ENCODE measurements around the gene IGFBP5.

Gene IGFBP5

DNA sequence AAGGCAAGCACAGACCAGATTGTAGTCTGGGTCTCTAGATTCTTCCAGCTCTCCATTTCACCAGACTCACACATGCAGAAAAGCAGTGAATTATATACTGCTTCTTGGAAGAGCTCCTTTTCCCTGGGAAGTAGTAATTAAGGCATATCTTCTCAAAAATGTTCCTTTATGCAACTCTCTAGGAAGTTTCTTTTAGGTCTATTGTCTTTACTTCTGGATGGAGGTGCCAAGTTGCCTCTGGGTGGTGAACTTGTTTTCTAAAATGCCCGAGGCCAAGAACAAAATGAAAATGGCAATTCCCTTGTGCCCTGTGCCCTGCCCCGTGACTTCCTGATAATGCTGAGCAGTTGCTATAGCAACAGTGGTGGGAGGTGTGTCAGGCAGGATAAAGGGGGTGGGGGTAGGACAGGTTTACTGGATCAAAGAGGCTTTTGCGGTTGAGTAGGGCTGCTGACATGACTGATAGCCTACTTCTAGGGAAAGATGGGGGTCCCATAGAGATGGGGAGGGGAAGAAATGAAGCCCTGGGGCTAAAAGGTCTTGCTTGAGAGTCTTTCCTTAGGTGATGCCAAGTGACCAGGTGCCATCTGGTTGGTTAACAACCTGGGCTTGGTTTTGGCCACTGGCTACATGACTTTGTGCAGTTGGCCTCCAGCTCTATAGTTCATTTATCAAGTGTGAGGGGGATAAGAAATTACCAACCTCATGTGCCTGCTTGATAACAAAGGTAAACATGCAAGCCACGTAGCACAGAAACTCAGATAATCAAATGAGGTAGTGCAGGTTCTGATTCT lies 50.3 kb downstream of the IGFBP5 start:
- no peak for DNase-seq (ENCODE audit: low read depth in 2 of 2)

DNA sequence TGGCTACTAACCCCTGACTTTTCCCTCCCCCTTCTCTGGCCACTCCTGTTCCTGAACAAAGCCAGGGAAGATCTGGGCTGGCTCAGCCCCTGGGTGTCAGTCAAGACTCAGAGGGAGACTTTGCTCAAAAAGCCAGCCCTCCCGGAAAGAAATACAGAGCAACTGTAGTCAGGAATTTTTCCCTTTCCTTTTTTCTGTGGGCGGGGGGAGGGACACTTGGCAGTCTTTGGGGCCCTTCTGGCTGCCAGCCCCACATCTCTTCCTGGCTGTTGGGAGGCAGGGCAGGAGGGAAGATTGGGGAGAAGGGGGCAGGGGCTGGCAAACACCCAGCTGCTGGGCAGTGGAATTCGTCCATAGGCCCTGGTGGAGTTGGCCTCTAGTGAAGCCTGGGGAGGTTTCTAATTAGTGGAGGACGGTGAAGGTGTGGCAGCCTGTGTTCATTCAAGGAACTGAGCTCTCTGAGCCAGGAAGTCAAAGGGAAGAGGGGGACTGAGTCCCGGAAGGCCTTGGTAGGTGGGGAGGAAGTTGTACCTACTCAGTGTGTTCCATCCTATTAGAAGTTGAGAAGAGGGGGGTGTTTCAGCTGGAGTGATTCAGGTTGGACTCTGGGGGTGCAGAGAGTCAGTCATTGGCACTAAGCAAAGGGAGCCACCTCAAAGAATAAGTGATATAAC lies 51.2 kb downstream of the IGFBP5 start:
- DNase-seq (ENCODE audit: low read depth in 2 of 2), result no peak

DNA sequence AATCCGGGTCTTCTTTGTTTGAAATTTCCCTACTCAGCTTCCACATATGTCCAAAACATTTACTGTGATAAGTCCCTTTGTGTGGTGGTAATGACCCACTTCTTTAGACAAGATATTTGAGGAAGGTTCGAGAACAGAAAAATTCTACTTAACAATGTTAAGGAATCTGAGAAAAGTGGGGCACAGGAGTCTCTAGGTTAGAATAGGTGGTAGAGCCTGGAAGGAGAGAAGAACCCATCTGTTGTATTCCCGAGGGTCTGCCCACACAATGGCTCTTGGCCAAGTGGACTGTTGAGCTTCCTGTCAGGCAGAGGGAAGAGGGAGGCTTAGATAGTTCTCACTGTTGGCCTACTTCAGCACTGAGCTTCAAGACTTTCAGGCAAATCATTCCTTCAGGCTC lies 57.9 kb downstream of the IGFBP5 start:
- DNase-seq (ENCODE audit: low read depth in 2 of 2), result no peak

DNA sequence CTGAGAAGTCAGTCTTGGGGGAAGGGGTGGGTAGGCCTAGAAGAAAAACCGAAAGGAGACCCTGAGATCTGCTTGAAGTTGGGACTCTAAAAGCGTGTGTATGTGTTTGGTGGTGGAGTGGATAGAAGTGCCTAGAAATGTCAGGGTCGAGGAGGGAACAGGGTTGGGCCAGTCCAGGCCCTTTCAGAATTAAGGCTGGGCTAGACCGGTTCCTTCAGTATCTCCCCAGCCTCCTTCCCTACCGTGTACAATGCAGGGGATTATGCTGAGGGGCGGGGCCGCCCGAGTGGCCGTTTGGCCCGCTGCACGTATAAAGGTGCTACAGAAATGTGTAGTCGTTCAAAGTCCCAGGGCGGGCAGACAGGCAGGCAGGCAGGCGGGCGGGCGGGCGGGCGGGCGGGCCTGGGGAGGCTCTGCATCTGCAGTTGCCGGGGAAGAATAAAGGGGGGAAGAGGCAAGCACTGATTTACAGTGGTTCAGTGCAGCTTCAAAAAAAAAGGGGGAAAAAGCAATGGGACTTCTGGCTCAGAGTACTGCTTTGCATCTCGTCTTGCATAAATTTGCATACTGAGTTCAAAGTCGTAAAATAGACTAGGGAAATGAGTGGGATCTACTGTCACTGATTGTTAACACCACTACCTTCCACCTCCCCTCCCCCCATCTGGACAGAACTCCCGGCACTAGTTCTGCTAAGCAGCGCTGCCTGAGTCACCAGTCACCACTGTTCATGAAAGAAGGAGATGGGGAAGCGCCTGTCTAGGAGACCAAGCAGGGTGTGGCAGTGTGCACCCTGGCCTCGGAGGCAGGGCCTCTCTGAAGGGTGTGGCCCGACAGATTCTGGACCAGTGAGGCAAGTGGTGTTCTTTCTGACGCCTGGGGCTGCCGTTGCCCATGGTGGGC lies 58.5 kb downstream of the IGFBP5 start:
- no peak for DNase-seq (ENCODE audit: low read depth in 2 of 2)

DNA sequence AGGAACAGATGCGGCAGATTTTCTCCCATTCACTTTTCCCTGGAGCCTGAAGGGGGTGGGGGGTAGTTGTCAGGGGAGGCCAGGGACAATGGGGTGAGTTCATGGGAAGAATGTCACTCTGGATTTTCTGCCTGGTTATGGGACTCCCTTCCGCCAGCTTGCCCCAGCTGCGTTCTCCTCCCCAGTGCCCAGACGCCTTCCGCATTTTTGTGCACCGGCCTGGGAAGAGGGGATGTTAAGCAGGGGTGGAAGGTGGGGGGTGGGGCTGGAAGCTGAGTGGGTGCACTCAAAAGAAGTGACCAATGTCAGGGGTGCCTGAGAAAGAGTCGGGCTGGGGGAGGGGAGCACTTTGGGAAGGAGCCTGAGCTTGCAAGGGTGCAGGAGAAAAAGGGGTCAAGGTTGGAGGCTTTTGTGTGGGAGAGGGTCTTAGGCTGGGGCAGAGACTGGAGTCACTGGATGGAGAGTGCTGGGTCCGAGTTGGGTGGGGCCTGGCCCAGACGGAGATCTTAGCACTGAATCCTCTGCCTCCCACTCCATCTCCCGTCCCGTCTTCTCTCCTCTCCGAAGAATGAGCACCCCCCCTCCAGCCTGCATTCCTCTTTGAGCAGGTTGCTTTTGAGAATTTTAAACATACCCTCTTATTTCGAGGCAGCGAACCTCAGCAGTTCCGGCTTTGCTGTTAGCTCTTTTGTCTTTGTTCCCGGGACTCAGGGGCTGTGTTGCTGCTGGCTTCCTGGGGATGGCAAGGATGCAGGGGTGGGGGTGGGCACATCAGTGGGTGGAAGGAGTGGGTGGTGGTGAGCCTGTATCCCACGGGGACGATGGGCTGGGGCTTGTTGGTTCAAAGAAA lies 59.4 kb downstream of the IGFBP5 start:
- DNase-seq (ENCODE audit: low read depth in 2 of 2), result no peak

DNA sequence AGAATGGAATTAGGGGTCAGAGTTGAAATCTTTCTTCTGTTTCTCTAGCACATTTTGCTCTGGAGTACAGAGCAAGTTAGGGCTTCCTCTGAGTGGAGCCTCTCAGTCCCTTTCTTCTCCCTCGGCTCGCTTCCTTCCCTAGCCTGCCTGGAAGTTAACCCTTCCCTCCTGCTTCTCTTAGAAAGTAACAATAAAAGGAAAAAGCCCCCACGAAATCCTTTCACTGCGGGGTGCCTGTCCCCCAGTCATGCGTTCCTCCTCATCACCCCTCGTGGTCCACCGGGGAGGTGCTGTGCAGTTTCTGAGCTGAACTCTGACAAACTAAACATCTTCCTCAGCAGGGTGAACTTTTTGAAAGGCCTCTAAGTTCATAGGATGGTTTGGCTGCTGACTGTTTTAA lies 60.2 kb downstream of the IGFBP5 start:
- DNase-seq (ENCODE audit: low read depth in 2 of 2), result no peak

DNA sequence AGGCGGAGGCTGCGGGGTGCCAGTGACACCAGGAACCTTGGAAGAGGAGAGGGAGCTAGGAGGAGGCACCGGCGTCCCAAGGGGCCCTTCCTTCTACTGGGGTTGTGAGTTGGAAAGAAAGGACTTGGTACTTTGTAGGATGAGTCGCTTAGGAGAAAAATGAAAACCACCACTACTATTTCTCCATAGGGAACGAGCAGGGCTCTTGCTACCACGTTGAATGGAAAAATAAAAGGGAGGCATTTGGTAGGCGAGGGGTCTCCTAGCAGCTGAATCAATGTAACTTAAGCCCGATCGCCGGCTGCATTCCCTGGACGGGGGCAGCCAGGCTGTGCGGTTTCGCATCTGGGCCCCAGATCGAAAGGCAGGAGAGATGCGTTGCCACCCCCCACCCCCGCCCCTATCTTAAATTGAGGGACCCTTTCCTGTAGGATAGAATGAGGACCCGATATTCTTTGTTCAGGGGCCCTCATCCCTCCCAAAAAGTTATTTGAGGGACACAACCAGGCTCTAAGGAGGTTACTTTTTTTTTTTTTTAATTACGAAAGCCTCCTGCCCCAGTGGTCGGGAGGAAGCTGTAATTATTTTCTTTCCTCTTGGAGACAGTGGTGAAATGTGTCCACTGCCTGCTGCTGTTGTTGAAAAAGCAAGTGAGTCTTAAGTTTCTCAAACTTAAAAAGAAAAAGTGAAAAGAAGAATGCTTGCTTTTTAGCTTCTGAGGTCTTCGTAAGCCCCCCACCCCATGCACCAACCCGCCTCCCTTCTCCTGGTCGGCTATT lies 60.8 kb downstream of the IGFBP5 start:
- no peak for DNase-seq (ENCODE audit: low read depth in 2 of 2)

DNA sequence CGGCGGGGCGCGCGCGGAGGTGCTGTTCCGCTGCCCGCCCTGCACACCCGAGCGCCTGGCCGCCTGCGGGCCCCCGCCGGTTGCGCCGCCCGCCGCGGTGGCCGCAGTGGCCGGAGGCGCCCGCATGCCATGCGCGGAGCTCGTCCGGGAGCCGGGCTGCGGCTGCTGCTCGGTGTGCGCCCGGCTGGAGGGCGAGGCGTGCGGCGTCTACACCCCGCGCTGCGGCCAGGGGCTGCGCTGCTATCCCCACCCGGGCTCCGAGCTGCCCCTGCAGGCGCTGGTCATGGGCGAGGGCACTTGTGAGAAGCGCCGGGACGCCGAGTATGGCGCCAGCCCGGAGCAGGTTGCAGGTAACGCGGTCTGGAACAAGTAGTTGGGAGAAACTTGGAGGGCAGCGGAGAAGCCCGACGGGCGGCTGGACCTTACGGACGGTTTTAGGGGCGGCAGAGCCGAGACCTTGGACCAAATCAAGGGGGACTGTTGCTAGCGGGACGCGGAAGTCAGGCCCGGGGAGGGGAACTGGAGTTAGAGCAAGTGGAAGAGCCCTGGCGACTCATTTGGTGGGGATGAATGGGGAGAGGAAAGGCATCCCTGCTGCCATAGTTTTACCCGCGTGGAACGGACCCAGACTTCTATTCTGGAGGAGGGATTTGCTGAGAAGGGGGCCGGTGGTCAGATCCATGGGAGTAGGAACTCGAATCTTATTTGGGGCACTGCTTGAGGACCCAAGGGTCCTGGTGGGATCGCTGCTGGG lies 61.6 kb downstream of the IGFBP5 start:
- DNase-seq (ENCODE audit: low read depth in 2 of 2), result no peak

DNA sequence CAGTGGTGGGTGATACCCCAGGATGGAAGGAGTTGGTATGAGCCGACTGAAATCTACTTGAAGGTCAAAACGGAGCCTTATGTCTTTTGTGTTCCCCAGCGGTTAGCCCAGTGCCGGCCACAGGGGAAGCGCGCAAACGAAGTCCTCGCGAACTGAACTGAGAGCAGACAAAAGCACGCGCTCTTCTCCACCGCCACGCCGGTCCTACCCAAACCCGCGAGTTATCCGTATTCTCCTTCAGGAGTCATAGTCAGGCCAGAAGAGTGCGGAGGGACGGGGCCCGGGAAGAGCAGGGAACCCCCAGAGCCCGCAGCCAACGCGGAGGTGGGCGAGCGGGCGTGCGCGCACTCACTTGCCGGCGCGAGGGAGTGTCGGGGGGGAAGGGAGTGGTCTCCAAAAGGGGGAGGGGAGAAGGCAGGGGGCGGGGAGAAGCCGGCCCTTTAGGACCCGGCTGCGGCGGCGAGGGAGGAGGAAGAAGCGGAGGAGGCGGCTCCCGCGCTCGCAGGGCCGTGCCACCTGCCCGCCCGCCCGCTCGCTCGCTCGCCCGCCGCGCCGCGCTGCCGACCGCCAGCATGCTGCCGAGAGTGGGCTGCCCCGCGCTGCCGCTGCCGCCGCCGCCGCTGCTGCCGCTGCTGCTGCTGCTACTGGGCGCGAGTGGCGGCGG lies 62.3 kb downstream of the IGFBP5 start, which contains the start of gene IGFBP2:
Gene IGFBP2, plus strand, starts transcription at position 469 of the 664 bp plus-strand sequence. Its CDS starts 104 bp downstream, at position 573.
- DNase-seq (ENCODE audit: low read depth in 2 of 2), result no peak

DNA sequence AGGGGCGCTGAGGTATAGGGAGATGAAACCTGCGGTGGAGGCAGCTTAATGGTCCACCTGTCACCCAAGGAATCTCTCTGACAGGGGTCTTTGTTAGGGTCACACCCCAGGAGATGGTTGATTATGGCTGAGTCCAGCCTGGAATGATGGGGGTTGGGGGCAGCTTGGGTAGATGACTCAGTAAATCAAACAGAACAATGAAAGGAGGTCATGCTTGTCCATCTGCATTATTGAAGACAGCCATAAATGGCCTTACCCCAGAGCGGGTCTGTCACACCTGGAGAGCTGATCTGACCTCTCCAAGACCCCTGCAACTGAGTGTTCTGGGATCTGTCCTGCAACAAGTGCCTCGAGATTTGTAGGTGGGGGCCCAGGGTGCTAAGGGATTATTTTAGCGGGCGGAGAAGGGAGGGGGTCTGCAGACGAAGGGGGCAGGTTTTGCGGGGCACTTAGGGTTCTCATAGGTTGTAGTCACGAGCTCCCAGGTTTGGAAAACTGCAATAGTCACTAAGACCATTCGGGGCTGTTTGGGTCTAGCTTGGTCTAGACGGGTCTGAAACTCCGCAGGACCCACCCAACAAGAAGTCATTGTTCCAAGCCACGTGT lies 62.9 kb downstream of the IGFBP5 start:
- DNase-seq (ENCODE audit: low read depth in 2 of 2), result no peak

DNA sequence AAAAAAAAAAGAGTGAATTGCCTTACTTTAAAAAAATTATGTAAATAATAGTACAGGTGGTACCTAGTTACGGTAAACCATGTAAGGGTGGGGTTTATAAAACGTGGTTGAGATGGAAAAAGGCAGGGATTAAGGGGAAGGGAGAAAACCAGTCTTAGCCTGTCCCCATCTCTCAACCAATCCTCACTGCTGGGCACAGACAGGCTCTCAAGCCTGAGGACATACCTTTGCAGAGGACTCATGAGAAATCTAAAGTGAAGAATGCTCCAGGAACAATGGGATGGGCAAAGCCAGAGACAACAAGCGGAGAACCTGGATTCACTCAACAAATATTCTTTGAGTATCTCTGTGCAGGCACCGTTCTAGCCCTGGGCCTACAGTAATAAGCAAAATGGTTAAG lies 65.6 kb downstream of the IGFBP5 start:
- no peak for DNase-seq (ENCODE audit: low read depth in 2 of 2)

DNA sequence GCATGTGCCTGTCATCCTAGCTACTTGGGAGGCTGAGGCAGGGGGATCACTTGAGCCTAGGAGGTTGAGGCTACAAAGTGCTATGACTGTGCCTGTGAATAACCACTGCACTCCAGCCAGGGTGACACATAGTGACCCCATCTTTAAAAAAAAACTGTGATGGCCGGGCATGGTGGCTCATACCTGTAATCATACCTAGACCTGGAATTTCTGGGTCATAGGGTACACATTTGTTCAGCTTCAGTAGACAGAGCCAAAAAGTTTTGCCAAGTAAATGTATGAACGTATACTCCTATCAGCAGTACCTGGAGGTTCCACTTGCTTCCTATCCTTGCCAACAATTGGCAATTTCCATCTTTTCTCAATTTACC lies 68.5 kb downstream of the IGFBP5 start:
- no peak for DNase-seq (ENCODE audit: low read depth in 2 of 2)

DNA sequence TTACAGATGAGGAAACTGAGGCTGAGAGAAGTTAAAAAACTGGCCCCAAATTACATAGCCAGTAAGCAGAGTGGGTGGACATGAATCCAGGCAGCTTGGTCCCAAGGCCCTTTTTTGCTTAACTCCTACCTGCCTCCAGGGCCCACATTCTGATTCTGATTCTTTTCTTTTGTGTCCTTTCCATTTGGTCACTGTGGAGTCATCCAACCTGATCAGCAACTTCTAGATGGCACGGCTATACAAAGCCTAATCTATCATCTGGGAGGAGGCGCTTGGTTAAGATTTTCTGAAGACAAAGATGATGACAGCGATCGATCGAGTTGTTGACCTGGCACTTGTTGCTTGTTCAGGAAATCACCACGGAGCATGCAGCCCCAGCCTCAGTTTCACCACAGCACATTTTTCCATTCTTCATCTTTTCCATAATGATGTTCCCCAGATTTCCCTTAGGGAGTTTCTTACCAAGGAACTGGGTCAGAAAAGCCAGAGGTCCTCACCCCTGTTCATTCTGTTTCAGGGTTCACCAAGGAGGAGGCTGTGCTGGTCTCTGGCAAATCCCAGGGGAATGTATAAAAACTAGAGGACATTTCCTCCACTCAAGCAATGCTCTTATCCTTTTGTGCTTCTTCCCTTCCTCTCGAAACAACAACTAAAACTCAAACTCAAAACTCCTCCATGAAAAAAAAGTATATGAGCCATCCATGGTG lies 69.0 kb downstream of the IGFBP5 start:
- no peak for DNase-seq (ENCODE audit: low read depth in 2 of 2)

DNA sequence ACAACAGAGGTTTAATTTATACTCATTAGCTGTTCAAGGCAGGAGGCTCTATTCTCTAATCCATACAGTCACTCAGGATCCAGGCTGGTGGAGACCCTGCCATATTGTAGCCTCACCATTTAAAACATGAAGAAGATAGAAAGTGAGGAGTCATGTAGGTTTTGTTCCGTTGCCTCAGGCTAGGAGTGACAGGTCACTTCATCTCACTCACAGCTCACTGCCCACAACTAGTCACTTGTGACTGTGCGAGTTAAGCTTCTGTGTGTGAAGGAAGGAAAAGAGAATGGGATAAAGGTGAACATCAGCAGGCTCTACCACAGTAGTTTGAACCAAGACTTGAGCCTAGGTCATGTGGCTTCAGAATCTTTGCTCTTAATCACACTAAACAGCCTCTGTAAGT lies 71.1 kb downstream of the IGFBP5 start:
- no peak for DNase-seq (ENCODE audit: low read depth in 2 of 2)

DNA sequence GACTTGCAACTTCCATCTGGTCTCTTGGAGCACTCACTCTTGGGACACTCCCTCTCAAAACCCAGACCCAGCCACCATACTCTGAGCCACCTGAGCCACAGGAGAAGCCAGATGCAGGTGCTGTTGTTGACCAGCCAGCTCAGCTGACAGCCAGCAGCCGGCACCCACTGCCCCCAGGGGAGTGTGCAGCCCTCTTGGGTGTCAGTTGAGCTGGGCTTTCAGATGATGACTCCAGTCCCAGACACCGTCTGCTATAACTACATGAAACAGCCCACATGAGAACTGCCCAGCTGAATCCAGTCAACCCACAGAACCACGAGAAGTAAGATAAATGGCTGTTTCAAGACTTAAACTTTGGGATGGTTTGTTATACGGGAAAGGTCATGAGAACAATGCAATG lies 72.8 kb downstream of the IGFBP5 start:
- DNase-seq (ENCODE audit: low read depth in 2 of 2), result no peak
